Motor neuron (in vitro differentiated cells): ENCODE data around the gene PLCG1. TPM values are rescaled to one million over a fixed set of nuclear protein-coding genes. Genes with fewer than 3 reads are reported as not detected.
"Not testable (repeated sequence)": the region's sequence is repeated elsewhere in the genome, so short reads cannot be mapped to it uniquely, and the experiment has no call there.

Experiments
- ATAC-seq, 8 experiments: fragments of 200-7000 bp; cut with Tn5 transposase; replicated peaks in 6 of 8; 2 replicates each; pipeline ENCODE4 v1.8.0; 2021; ENCODE audit warnings: mild to moderate bottlenecking in 8 of 8, moderate library complexity in 8 of 8
- H3K27ac ChIP-seq, 2 donors: fragments of 250-450 bp; sonication (Bioruptor Pico); 2 replicates each; pipeline ENCODE4 v1.9.0; 2021; ENCODE audit warnings: antibody characterized with exemption in 2 of 2, mild to moderate bottlenecking in 2 of 2, moderate library complexity in 1 of 2
- H3K4me1 ChIP-seq, 2 donors: fragments of 250-450 bp; sonication (Bioruptor Pico); replicated peaks in 1 of 2; 2 replicates each; pipeline ENCODE4 v1.6.1; 2021; ENCODE audit warnings: antibody characterized with exemption in 2 of 2, mild to moderate bottlenecking in 2 of 2, moderate library complexity in 1 of 2
- H3K4me3 ChIP-seq, 5 donors: fragments of 250-450 bp; sonication (Bioruptor Pico); 2 replicates each; pipeline ENCODE4 v1.9.0; 2021; ENCODE audit warnings: antibody characterized with exemption in 5 of 5, mild to moderate bottlenecking in 5 of 5, moderate library complexity in 4 of 5
- WGBS, 10 experiments: fragments of 450-650 bp; shearing (Covaris generic); methylation state at CpG; one replicate each; pipeline ENCODE4 v1.0.0; 2022; 5-methylcytosine and 5-hydroxymethylcytosine counted together
- in situ Hi-C, 9 experiments: fragments of 400-800 bp; cut with MboI; loops; one replicate each; pipeline ENCODE4 v1.15.0; 2021; ENCODE audit warnings: low sequenced_read_pairs in 9 of 9, low pct_unique_long_range_greater_than_20kb in 2 of 9; ENCODE audit not compliant: unreplicated experiment in 9 of 9
- total RNA-seq, 8 experiments: library from RNA; unstranded; fragments of 300-600 nt; gene quantifications; 2 replicates each; pipeline versions ENCODE4 v1.2.3 to v1.2.4, GENCODE V29; 2022

PLCG1 gene
- total RNA-seq, 8 experiments from 2014 or later: 17.4 to 135 (median 83.0) TPM

DNA sequence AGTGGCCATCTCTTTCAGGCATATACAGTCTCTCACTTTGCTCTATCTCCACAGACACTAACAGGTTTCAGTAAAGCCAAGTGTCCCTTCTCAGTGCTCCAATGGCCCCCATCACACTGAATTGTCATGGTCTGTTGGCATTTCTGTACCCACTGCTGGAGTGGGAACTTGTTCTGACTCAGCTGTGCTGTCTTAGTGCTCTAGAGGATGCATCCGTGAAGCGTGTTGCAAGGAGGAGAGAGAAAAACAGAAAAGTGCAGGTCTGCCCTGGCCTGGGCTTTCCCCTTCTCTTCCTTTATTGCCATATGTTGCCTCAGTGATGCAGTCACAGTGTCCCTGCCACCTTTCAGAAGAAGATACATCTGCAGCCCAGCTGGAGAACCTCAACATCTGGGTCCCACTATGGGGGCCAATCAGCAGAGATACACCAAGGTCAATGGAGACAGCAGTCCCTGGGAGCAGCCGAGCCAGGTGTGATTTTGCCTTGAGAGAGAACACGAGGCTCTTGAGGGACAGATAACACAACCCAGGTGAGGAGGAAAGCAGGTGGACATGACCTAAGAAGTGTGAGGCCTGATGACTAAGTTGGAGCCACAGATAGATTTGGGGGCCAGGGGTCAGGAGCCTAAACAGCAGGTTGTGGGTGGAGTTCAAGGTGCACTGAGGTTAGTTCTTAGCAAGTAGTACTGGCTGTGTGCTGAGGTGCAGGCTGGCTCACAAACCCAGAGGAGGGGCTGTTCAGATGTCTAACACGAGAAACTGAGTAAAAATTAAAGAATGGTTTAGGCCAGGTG lies 5.6 kb upstream of the PLCG1 start:
- ATAC-seq: no peak
- no peak overlapping the region for H3K27ac ChIP-seq
- no peak overlapping the region for H3K4me3 ChIP-seq
- 50 to 100% (median 80%) methylated on average over 1 to 3 of the region's 5 CpGs; no CpG with 5 or more reads in 3 of the 10 experiments for WGBS, 10 experiments
- in situ Hi-C loops: no loop called here
- H3K4me1 ChIP-seq: peaks cover 7 to 9% of the 10 kb centered on the region in 2 donors

DNA sequence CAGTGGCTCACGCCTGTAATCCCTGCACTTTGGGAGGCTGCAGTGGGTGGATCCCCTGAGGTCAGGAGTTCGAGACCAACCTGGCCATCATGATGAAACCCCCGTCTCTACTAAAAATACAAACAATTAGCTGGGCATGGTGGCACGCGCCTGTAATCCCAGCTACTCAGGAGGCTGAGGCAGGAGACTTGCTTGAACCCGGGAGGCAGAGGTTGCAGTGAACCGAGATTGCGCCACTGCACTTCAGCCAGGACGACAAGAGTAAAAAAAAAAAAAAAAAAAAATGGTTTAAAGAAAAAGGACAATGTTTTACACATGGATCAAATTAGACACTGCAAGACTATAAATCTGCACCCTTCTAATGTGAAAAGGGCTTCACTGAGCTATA lies 5.0 kb upstream of the PLCG1 start:
- H3K4me3 ChIP-seq, in situ Hi-C loops, H3K27ac ChIP-seq, ATAC-seq, H3K4me1 ChIP-seq: not testable (repeated sequence)
- 50 to 95% (median 66%) methylated on average over 1 to 7 of the region's 9 CpGs; no CpG with 5 or more reads in 3 of the 10 experiments for WGBS, 10 experiments

DNA sequence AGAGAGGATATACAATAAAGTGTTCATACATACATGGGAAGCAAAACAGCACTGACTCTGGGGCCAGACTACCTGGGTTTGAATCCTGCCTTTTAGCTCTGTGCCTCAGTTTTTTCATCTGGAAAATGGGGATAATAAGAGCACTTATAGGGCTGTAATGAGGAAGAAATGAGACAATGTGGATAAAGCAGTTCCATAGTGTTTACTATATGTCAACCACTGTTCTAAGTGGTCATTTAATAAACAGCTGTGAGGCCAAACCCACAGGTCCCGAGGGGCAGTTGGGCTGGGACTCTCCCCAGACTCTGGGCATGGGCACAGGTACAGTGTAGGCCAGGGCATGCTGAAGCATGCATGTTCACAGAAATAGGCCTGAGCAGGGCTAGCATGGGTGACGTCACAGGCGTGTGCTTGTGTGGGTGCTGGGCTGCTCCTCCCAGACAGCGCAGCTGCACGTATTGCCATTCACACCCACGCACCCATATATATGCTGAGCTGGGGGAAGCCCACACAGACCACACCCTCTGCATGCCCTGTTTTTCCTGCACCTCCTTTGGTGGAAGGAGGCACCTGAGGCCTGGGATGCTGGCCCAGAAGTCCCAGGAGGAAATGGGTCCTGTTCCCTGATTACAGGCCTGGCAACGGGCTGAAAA lies 3.5 kb upstream of the PLCG1 start:
- in situ Hi-C loops: no loop called here
- H3K27ac ChIP-seq: no peak overlapping the region
- WGBS, 10 experiments: 60 to 86% (median 60%) methylated on average over 1 to 2 of the region's 7 CpGs; no CpG with 5 or more reads in 7 of the 10 experiments
- H3K4me1 ChIP-seq: peaks cover 7 to 9% of the 10 kb centered on the region in 2 donors
- no peak overlapping the region for H3K4me3 ChIP-seq
- ATAC-seq: peak in 2 of 8 experiments; percentile 17 to 19

DNA sequence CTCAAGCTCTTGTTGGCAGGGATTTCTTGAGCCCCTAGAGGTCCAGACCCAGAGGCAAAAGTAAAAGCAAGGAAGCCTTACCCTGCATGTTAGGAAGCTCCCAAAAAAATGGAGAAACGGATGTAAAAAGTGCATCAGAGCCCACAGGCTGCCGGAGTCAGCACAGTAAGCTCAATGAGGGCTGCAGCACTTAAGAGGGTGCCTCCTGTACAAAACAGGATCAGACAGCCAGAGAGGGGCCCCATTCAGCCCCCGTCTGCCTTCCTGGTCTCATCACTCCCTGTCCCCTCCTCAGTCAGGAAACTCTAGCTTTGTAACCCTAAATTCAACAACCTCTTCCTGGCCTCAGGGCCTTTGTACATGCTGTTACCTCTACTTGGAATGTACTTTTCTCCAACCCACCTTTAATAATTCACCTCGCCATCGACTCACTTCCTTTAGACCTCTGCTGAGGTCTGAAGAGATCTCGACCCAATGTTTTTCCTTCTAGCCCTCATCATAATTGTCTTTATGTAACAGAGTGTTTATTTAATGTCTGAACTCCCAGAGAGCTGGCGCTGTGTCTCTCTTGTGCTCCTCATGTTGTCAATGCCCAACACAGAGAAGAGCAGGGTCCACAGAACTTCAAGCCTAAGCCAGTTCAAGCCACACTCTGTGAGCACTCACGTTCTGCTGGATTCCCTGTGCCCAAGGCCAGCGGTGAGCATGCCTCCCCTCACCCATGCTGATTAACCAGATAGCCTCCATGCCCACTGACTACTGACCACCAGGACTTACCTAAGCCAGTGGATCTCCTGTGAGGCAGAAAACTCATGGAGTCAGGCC lies 2.8 kb upstream of the PLCG1 start:
- no peak overlapping the region for H3K4me3 ChIP-seq
- no peak overlapping the region for H3K27ac ChIP-seq
- ATAC-seq: no peak
- in situ Hi-C loops: no loop called here
- peaks cover 12 to 13% of the 10 kb centered on the region in 2 donors for H3K4me1 ChIP-seq
- 84 to 100% (median 92%) methylated on average over 1 to 7 of the region's 9 CpGs; no CpG with 5 or more reads in 2 of the 10 experiments for WGBS, 10 experiments

DNA sequence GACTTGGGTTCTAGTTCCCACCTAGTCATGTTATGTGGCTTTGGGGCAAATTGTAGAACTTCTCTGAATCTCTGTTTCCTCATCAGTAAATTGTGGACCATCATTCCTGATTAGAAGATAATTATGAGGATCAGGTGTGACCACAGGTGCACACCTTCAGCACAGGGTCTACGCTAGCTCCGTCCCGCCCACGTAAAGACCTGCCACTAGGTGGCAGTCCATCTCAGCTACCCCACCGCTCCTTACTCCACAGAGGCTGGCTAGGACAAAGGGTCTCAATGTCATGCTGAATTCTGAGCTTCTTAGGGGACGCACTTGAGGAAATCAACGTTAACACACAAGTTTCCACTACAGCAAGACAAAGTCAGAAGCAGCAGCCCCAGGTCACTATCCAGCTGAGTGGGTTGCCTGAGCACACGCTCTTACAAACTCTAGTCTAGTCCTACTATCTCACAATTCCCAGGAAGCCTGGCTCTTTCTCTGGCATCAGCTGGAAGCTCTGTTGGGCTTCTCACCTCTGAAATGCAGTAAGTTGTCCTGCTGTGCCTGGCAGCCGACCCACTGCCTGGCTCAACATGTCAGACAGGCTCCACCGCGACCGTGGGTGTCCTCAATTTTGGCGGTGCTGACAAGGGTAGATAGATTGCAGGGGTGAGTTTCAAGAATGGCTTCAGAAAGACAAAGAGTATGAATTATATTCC lies 2.0 kb upstream of the PLCG1 start:
- WGBS, 10 experiments: 46 to 96% (median 73%) methylated on average over 5 to 13 of the region's 13 CpGs; no CpG with 5 or more reads in 5 of the 10 experiments
- ATAC-seq: no peak
- Histone ChIP-seq H3K27ac (no peak overlapping the region), H3K4me3 (no peak overlapping the region), H3K4me1 (peaks cover 19 to 20% of the 10 kb centered on the region in 2 donors)
- in situ Hi-C loops: no loop called here

DNA sequence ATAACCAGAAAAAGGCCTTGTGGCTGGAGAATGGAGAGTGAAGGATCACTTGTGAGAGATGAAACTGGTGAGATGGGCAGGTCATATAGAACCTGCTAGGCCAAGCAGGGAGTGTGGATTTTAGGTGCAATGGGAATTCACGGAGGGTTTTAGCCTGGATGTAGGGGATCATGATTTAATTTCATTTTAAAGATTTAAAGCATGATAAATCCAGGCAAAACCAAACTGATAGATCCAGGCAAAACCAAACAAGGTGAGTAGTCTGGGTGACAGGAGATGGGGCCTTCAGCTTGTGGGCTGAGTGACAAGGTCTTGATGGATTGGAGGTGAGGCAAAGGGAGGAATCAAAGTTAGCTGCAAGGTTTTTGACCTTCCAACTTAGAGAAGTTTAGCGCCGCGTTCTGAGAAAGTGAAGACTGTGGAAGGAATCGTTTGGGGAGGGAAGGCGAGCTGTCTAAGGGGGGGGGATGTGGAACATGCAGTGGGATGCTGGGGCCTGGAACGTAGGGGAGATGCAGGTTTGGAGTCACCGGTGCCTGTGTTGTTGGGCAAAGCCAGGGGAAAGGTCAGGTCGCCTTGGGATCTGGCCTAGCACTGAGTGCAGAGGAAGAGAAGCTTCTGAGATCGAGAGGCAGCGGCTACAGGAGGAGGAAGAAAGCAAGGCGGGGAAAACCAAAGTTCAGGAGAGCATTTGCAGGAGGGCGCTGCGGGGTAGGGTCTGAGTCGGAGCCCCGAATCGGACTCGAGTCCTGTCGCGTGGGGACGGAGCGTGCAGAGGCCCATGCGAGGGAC lies 1.3 kb upstream of the PLCG1 start:
- ATAC-seq: peak in 1 of 8 experiments; percentile 22
- Histone ChIP-seq H3K4me1 (peaks cover 26 to 27% of the 10 kb centered on the region in 2 donors), H3K4me3 (peak overlapping the region; percentile 86 to 97 (median 95)), H3K27ac (peak overlapping the region; percentile 98 to 99)
- in situ Hi-C loops: no loop called here
- 37 to 100% (median 73%) methylated on average over 1 to 17 of the region's 23 CpGs; no CpG with 5 or more reads in 2 of the 10 experiments for WGBS, 10 experiments

DNA sequence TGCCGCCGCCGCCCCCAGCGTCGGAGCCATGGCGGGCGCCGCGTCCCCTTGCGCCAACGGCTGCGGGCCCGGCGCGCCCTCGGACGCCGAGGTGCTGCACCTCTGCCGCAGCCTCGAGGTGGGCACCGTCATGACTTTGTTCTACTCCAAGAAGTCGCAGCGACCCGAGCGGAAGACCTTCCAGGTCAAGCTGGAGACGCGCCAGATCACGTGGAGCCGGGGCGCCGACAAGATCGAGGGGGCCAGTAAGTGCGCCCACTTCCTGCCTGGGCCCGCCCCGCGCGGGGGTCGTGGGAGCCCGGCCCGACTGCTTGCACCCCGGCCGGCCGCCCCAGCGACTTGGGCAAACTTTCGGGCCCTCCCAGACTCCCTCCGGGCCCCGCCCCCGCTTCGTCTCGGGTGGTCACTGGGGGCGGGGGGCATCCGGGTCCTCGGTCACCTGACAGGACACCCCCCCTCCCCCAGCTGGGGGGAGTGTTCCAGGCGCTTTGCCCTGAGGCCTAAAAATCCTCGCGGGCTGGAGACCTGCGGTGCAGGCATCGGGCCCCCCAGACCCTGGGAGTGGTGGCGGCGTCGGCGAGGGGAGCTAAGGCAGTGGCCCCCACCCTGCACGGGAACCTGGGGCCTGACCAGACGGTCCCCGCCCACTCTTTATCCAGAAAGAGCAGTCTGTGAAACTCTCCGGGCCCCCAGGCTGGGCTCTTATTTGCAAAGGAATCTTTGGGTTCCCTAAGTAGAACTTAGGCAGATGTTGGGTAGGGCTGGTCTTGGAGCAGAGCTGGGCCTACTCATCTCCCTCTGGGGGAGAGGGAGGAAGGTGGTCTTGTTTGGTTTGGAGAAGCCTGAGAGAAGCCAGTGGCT lies 501 bp downstream of the PLCG1 start:
- Histone ChIP-seq H3K4me1 (peaks cover 38 to 40% of the 10 kb centered on the region in 2 donors), H3K4me3 (peak overlapping the region; percentile 86 to 97 (median 95)), H3K27ac (peak overlapping the region; percentile 98 to 99)
- peak in 7 of 8 experiments; percentile 1 to 48 (median 38) for ATAC-seq
- in situ Hi-C loops: no loop called here
- 0% methylated on average over 1 to 8 of the region's 66 CpGs; no CpG with 5 or more reads in 6 of the 10 experiments for WGBS, 10 experiments

DNA sequence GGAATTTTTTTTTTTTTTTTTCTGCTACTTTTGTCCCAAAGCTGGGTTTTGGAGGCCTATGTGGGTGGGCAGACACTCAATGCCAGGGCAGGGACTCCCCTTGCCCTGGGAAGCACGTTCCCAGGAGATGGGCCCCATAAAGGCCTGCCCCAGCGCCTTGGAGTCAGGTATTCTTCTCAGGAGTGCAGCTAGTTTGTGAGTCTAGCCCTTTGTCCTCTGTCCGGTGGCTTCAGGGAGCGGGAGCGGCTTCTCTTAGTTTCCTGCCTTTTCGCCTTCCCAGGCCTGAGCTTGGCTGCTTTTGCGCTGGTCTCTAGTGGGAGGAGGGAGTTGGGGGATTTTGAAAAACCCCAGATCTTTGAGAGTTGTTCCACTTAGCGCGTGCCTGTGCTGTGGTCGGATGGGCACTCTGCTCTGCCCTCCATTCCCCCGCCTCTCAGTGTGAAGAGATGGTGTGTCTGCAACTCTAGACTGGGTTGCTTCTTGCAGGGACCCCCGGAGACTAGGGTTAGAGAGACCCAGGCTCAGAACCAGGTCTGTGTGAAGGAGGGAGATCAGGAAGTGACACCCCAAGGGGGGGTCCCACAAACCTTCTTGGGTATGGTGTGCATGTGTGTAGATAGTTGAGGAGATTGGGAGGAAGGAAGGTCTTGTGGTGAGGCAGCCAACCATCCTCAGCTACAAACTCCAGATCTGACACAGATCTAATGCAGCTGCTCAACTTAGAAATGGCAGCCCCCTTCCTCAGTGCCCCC lies 1.3 kb downstream of the PLCG1 start:
- in situ Hi-C loops: no loop called here
- peak overlapping the region; percentile 98 to 99 for H3K27ac ChIP-seq
- H3K4me3 ChIP-seq: peak overlapping the region; percentile 86 to 97 (median 95)
- WGBS, 10 experiments: 0 to 20% (median 20%) methylated on average over 2 to 8 of the region's 12 CpGs; no CpG with 5 or more reads in 5 of the 10 experiments
- peaks cover 38 to 40% of the 10 kb centered on the region in 2 donors for H3K4me1 ChIP-seq
- no peak for ATAC-seq

DNA sequence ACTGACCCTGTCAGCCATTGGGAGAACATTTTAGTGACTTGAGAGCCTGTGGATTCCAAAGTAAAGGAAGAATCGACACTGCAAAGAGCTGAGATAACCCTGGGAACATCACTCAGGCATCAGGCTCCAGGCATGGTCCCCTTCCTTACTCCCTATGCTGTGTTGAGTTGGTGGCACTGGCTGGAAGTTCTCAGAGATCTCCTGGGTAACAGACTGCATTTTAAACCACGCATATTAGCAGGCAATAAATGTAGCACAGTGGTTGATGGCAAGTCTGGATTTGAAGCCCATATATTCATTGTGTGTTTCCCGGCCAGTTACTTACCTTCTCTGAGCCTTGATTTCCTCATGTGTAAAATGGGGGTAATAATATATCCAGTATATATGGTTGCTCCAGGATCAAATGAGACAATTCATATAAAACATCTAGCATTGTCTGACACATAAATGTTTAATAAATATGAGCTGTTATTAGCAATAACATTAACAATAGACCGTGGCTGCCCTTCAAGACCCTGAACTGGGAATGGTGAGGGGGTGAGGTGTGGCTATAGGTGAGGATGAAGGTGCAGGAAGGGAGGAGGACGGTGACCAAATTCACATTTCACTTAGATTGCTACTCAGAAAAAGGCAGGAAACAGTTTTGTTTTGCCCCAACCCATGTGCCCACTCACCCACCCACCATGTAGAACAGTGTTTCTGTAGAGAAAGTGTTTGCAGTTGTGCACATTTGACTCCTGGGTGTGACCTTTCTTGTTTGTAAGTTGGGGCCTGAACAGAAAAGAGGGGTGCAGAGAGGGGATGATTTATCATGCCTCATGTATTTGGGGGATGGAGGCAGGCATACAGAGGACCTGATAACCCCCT lies 2.1 kb downstream of the PLCG1 start:
- no peak for ATAC-seq
- no peak overlapping the region for H3K27ac ChIP-seq
- WGBS, 10 experiments: 32 to 82% (median 58%) methylated on average over 1 to 4 of the region's 5 CpGs; no CpG with 5 or more reads in 2 of the 10 experiments
- peaks cover 38 to 40% of the 10 kb centered on the region in 2 donors for H3K4me1 ChIP-seq
- H3K4me3 ChIP-seq: peak overlapping the region; percentile 86 to 97 (median 95)
- in situ Hi-C loops: no loop called here
